ENCODE measurements around the gene SEC16A.
A peak's percentile ranks its signal among the peaks of the same experiment; 100 is the strongest.
"Not testable (repeated sequence)": the region's sequence is repeated elsewhere in the genome, so short reads cannot be mapped to it uniquely, and the experiment has no call there.

Gene SEC16A

GRCh38 chr9:136423432-136424146 is 59.3 kb downstream of the SEC16A start:
- no peak for DNase-seq (ENCODE audit: low read depth in 2 of 2)

GRCh38 chr9:136422876-136423275 is 60.0 kb downstream of the SEC16A start:
- DNase-seq (ENCODE audit: low read depth in 2 of 2), result no peak

- DNase-seq (ENCODE audit: low read depth in 2 of 2), result no peak
Measured at GRCh38 chr9:136421791-136422190, 61.0 kb downstream of the SEC16A start.

GRCh38 chr9:136419092-136419420 is 63.8 kb downstream of the SEC16A start:
- no peak for DNase-seq (ENCODE audit: low read depth in 2 of 2)

GRCh38 chr9:136418182-136419091 is 64.4 kb downstream of the SEC16A start:
- no peak for DNase-seq (ENCODE audit: low read depth in 2 of 2)

GRCh38 chr9:136416914-136417313 is 65.9 kb downstream of the SEC16A start:
- DNase-seq (ENCODE audit: low read depth in 2 of 2), result no peak

GRCh38 chr9:136416427-136416826 is 66.4 kb downstream of the SEC16A start:
- no peak for DNase-seq (ENCODE audit: low read depth in 2 of 2)

GRCh38 chr9:136412962-136413361 is 69.9 kb downstream of the SEC16A start:
- no peak for DNase-seq (ENCODE audit: low read depth in 2 of 2)

GRCh38 chr9:136411378-136411777 is 71.5 kb downstream of the SEC16A start:
- no peak for DNase-seq (ENCODE audit: low read depth in 2 of 2)

GRCh38 chr9:136410500-136411287 is 72.1 kb downstream of the SEC16A start, which contains the start of the genes ENTR1 and PMPCA:
Gene ENTR1, minus strand, starts transcription at chr9:136410614. Its CDS starts 217 bp downstream, at chr9:136410397.
Gene PMPCA, plus strand, starts transcription at chr9:136410658. Its CDS starts 11 bp downstream, at chr9:136410669.
- DNase-seq (ENCODE audit: low read depth in 2 of 2), result peak; percentile 93 to 95

- no peak for DNase-seq (ENCODE audit: low read depth in 2 of 2)
Measured at GRCh38 chr9:136409557-136410455, 73.0 kb downstream of the SEC16A start.

GRCh38 chr9:136407911-136408310 is 74.9 kb downstream of the SEC16A start:
- DNase-seq (ENCODE audit: low read depth in 2 of 2), result no peak

GRCh38 chr9:136407061-136407460 is 75.8 kb downstream of the SEC16A start:
- DNase-seq (ENCODE audit: low read depth in 2 of 2), result not testable (repeated sequence)

GRCh38 chr9:136405904-136406303 is 76.9 kb downstream of the SEC16A start:
- not testable (repeated sequence) for DNase-seq (ENCODE audit: low read depth in 2 of 2)

- DNase-seq (ENCODE audit: low read depth in 2 of 2), result no peak
Measured at GRCh38 chr9:136405481-136405880, 77.4 kb downstream of the SEC16A start.

GRCh38 chr9:136404801-136405136 is 78.1 kb downstream of the SEC16A start:
- DNase-seq (ENCODE audit: low read depth in 2 of 2), result no peak

- no peak for DNase-seq (ENCODE audit: low read depth in 2 of 2)
Measured at GRCh38 chr9:136403915-136404800, 78.7 kb downstream of the SEC16A start.

- peak; percentile 32 to 48 for DNase-seq (ENCODE audit: low read depth in 2 of 2)
Measured at GRCh38 chr9:136403538-136403914, 79.3 kb downstream of the SEC16A start.

- DNase-seq (ENCODE audit: low read depth in 2 of 2), result no peak
Measured at GRCh38 chr9:136402067-136402466, 80.8 kb downstream of the SEC16A start.

Measured in stimulated activated CD8-positive, alpha-beta memory T cell treated with anti-CD3 and anti-CD28 coated beads, Interleukin-7, amount 100 ng/mL, for 1 hour (primary cell).